Measurements from ENCODE around the gene LRRC75A.

Gene LRRC75A

DNA sequence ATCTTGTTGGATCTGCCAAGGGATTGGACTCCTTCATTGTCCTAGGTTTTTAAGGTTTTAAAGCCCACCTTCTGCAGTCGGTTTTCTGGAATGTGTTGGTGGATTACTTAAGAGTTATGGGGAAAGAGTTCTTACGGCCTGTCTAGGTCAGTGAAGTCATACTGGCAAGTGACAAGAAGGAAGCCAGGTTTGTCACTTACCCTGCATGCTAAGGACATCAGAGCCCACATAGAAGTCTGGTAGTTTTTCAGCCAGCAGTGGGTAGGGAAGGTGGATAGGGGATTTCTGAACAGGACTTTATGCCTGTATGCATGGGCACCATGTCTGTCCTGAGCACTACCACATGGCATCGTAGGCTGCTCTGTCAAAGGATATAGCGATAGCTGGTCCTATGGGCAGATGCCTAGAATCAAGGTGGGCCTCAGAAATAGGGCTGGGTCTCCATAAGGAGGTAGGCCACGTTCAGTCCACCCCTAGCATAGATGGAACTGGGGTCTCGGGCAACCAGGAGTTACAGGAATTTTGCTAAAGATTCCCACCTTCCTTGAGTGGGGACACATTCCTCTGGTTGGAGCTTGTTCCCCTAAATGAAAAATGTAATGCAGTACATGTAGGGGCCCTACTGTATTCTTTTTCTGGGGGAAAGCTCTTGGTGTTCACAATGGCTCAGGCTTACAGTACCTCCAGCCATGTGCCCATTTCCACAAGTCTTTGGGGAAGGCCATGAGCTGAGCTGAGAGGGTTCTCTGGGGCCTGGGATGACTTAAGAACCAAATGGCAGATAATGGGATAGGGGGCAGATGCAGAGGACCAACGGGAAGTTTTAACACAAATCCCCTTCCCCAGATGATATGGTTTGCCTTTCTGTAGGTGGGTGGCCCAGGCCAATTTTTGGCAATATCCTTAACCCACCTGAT is 49.1 kb downstream of the LRRC75A start:
- no peak for TF ChIP-seq GATA3 (IDR thresholded peaks at IDR 0.05; ENCODE audit: low read depth, low read length)
- TF ChIP-seq GATA2 (IDR thresholded peaks at IDR 0.05; ENCODE audit: low read depth, low read length) = no peak

DNA sequence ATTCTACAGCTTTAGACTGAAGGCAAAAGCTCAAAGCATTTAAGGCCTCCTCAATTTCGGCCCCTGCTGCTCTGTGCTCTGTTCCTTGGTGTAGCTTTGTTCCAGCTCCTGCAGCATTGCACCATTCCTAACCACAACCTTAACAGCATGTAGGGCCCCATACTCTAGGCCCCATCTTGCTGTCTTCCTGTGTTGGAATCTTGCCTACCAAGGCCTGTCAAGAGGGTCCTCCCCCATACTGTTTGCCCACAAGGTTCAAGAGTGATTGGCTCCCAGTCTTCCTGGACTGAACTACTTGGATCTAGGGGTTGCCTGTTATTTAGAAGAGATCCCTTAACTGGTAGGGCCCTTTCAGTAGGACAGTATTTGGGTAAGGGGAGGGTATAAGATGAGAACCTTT is 49.9 kb downstream of the LRRC75A start:
- TF ChIP-seq GATA2 (IDR thresholded peaks at IDR 0.05; ENCODE audit: low read depth, low read length) (no peak), GATA3 (IDR thresholded peaks at IDR 0.05; ENCODE audit: low read depth, low read length) (no peak)

DNA sequence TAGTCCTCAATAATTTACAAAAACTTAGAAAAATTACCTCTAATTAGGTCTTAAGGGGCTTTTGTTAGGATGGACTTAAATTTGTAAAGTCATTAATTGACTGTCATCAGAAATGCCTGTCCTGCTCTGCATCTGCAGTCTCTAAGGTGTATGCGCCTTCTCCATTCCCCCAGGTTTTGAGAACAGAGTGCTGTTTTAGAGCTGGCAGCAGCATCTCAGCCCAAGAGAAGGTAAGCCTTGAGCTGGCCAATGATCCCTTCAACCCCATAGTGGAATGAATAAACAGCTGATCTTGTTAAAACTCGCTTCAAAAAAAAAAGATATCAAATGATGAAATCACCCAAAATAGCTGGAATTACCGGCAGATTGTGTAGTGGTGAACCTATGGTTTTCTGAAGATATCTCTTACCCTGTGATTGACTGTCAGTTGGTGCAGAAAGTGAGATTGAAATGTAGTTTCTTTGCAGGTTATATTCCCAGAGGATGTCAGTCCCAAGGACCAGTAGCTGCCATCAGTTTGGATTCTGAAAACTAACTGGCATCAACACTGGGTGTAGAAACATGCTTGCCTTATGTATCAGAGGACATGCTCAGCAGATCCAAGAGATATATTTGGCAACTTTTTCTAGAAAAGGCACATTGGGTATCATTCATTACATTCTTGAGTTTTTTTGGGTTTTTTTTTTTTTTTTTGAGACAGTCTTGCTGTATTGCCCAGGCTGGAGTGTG is 50.9 kb downstream of the LRRC75A start:
- TF ChIP-seq GATA3 (IDR thresholded peaks at IDR 0.05; ENCODE audit: low read depth, low read length) (no peak), GATA2 (IDR thresholded peaks at IDR 0.05; ENCODE audit: low read depth, low read length) (no peak)

DNA sequence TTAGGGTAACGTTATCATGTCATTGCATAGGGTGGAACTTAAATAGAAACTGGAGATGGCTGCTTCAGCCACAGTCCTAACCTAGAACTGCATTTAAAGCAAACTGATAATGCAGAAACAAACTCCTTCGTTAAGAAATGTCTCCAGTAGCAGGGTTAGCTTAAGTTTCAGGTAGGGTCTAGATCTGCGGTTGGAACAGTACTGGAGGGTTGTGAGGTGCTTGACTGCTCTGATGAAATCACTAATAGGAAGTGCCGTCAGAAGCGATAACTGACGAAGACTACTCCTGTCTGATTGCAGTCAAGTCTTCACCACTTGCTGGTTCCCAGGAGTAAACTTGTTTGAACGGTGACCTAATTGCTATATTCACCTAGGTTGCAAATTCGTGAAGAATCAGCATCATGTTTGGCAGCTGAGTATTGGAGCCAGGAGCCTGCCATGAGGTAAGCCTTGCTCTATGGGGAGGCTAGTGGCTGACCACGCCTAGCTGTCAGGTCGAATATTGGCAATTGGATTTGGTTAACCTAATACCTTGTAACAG is 52.1 kb downstream of the LRRC75A start:
- TF ChIP-seq GATA2 (IDR thresholded peaks at IDR 0.05; ENCODE audit: low read depth, low read length) (no peak), GATA3 (IDR thresholded peaks at IDR 0.05; ENCODE audit: low read depth, low read length) (no peak)

DNA sequence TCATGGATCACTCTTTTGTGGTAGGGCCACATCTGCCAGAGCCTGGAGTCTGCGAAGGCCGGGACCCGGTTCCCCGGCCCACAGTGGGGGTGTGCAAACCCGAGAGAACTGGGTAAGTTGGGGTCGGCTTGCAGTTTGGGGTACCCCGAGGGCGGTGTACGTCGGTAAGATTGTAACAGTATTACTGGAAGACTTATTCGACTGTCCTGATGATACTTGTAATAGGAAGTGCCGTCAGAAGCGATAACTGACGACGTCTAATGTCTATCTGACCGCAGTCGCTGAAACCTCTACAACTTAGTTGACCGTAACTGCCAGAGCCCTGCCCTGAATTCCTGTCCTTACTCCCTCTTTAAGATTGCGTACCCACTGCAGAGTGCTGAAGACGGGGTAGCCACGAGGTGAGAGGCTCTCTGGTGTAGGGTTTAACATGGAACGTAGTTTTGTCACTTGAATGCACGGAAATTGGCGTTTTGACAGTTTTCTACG is 52.6 kb downstream of the LRRC75A start:
- TF ChIP-seq GATA3 (IDR thresholded peaks at IDR 0.05; ENCODE audit: low read depth, low read length) (no peak), GATA2 (IDR thresholded peaks at IDR 0.05; ENCODE audit: low read depth, low read length) (no peak)

DNA sequence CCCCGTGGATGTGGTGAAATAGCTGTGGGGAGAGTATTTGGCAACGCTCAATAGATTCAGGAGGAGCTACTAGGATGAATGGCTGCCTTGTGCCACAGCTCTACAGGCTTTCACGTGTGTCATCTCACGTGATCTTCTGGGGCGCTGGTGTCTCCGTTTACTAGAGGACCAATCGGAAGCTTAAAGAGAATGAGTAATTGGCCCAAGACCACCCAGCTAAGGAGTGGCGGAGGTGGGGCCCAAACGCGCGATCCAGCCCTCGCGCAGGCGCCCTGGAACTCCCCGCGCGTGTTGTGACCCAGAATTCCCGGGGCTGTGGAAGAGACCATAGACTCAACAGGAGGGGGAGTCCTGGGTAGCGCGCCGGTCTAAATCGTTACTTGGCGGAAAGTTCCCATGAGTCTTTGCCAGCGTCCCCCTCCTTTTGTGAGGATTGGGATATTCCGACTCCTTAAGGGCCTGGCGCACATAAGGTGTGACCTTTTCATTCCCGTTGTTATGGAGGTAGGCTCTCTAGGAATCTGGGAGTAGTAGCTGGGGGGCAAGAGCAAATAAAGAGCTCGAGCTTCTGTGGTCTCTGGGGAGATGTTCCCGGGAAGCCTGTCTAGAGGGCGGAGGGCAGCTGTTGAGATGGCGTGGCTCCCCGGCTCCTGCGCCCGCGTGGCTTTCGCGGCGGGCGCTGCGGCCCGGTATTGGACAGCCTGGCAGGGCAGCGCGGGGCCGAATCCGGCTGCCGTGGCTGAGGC is 53.3 kb downstream of the LRRC75A start:
- no peak for TF ChIP-seq GATA3 (IDR thresholded peaks at IDR 0.05; ENCODE audit: low read depth, low read length)
- peak; percentile 21; the same call in 1 of the 2 replicates for TF ChIP-seq GATA2 (IDR thresholded peaks at IDR 0.05; ENCODE audit: low read depth, low read length)

DNA sequence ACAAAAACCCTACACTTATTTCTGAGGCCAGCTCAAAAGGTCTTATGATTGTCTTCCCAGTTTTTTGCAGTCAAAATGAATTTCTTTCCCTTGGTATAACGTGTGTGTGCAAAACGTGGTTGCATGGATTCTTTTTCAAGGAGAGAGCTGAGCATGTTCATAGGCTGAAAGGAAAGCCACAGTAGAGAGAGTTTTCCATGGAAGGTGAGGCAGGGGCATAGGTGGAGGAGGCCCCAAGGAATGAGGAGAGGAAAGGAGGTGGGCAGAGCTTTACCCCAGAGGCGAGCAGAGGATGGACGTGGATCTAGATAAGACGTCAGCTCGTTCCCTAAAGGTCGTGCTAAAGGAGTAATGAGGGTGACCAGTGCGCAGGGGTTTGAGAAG is 53.8 kb downstream of the LRRC75A start:
- TF ChIP-seq GATA3 (IDR thresholded peaks at IDR 0.05; ENCODE audit: low read depth, low read length) (no peak), GATA2 (IDR thresholded peaks at IDR 0.05; ENCODE audit: low read depth, low read length) (no peak)

DNA sequence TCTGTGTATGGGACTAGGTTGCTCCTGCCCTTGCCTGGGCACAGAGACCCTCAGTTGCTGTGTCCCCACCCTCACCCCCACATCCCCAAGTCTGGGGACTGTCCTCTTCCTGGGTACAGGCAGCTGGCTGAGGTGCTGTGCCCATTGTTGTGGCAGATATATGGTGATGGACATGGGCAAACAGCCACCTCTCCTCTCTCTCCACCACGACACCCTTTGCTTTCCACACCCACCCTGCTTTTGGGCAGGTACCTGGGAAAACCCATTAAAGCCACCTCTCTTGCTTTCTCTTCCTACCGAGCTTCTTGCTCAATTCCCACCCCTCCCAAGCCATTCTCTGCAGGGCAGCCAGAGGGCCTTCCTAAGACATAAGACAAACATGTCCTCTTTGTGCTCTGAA is 54.9 kb downstream of the LRRC75A start:
- TF ChIP-seq GATA2 (IDR thresholded peaks at IDR 0.05; ENCODE audit: low read depth, low read length) (no peak), GATA3 (IDR thresholded peaks at IDR 0.05; ENCODE audit: low read depth, low read length) (no peak)

DNA sequence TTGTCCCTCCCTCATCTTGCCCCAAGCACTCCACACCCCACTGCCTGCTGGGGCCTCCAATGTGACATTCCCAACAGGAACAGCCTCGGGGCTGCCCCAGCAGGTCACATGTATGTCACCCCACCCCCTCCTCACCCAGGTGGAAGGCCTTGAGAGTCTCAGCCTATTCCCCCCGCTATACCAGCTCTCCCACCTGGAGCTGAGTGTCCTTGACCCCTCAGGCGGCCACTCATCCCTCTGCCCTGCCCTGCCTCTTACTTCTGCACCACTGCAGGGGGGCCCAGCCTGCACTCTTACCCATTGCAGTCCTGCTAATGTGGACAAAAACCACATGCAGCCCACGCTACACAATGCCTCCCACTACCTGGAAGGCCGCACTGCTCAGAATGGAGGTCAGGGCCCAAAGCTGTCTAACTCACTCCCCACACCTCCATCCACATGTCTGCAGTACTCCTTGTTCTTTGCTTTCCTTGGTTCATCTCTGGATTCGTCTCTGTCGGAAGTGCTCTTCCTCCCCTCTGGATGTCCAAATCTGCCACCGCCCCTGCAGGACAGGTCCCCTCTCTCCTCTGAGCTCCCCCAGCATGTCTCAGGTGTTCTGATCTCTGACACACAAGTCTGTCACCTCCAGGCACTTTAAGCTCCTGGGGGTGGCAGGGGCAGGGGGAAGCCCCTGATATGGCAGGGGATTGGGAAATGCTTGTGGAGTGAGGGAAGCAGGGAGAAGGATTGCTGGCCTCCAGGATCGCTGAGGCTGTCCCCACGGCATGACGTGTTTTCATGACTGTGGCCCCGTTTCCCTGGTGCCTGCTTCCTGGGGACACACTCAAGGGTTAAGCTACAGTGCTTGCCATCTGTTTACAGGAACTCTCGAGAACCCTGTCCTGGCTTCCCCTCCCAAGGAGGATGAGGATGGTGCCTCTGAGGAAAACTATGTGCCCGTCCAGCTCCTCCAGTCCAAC is 55.8 kb downstream of the LRRC75A start:
- TF ChIP-seq GATA3 (IDR thresholded peaks at IDR 0.05; ENCODE audit: low read depth, low read length) (no peak), GATA2 (IDR thresholded peaks at IDR 0.05; ENCODE audit: low read depth, low read length) (no peak)

DNA sequence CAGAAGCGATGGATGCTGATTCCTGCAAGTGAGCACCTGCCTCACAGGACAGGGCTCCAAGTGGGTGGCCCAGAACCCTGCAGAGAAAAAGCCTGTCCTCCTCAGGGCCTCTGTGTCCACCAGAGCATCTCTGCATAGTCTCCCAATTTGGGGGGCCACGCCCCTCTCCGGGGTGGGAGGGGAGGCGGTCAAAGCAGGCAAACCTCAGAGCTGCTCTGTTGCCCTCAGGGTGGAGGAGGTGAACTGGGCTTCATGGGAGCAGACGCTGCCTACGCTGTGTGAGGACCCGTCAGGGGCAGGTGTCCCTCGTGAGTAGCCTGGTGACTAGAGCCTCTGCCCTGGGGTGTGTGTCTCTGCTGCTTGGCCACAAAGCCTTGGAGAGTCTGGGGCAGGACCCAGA is 57.3 kb downstream of the LRRC75A start:
- no peak for TF ChIP-seq GATA2 (IDR thresholded peaks at IDR 0.05; ENCODE audit: low read depth, low read length)
- no peak for TF ChIP-seq GATA3 (IDR thresholded peaks at IDR 0.05; ENCODE audit: low read depth, low read length)

DNA sequence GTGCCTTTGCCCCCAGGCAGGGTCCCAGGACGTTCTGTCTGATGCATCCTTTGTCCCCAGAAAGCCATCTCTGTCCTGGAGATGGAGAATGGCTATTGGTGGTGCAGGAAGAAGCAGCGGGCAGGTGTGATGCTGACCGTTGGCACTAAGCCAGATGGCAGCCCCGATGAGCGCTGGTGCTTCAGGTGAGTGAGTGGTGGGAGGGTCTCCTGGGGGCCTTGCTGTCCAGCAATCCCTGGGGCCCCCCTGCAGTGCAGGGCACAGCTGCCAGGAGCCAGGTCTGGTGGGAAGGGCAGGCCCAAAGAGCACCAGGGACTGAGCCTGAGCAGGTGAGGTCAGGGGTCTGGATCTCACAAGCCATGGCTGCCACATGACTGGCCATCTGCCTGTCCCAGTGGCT is 58.5 kb downstream of the LRRC75A start:
- no peak for TF ChIP-seq GATA3 (IDR thresholded peaks at IDR 0.05; ENCODE audit: low read depth, low read length)
- TF ChIP-seq GATA2 (IDR thresholded peaks at IDR 0.05; ENCODE audit: low read depth, low read length) = no peak

DNA sequence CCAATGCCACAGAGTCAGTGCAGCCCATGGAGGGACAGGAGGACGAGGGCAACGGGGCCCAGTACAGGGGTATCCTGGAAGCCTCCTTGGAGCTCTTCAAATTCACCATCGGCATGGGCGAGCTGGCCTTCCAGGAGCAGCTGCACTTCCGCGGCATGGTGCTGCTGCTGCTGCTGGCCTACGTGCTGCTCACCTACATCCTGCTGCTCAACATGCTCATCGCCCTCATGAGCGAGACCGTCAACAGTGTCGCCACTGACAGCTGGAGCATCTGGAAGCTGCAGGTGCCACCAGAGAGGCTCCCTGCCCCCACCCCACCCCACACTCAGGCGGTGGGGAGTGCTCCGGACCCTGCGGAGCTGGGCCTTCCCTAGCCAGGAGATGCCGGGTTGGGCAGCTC is 60.0 kb downstream of the LRRC75A start:
- TF ChIP-seq GATA3 (IDR thresholded peaks at IDR 0.05; ENCODE audit: low read depth, low read length) = no peak
- no peak for TF ChIP-seq GATA2 (IDR thresholded peaks at IDR 0.05; ENCODE audit: low read depth, low read length)

DNA sequence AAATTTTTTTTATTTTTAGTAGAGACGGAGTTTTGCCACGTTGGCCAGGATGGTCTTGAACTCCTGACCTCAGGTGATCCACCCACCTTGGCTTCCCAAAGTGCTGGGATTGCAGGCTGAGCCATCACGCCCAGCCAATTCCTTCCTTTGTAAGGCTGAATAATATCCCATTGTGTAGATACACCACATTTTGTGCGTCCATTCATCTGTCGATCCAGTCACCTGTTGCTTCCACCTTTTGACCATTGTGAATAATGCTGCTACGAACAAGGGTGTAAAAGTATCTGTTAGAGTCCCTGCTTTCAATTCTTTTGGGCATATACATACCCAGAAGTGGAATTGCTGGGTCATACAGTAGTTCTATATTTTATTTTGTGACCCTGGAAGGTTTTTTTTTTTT is 61.3 kb downstream of the LRRC75A start:
- no peak for TF ChIP-seq GATA3 (IDR thresholded peaks at IDR 0.05; ENCODE audit: low read depth, low read length)
- TF ChIP-seq GATA2 (IDR thresholded peaks at IDR 0.05; ENCODE audit: low read depth, low read length) = no peak

All from SH-SY5Y (cell line).